A172 (cell line): Measurements from ENCODE around the gene RRP1B. TPM values are rescaled to one million over a fixed set of nuclear protein-coding genes. Genes with fewer than 3 reads are reported as not detected.
"Not testable (repeated sequence)": the region's sequence is repeated elsewhere in the genome, so short reads cannot be mapped to it uniquely, and the experiment has no call there.

Experiments used
- DNase-seq: peaks from one replicate; pipeline ENCODE4 v3.0.0-alpha.2; 2015; ENCODE audit warnings: low spot score
- total RNA-seq: library from RNA; depleted of rRNA; stranded (reverse); fragments of >200 nt; shearing (Covaris generic); gene quantifications from 2 replicates; pipeline ENCODE4 v1.2.3, GENCODE V29; 2014

Gene RRP1B
- total RNA-seq, 1 experiment from 2014 or later, result 70.9 TPM

- DNase-seq, result peak; percentile 74
Observed at GRCh38 chr21:43667191-43667904, 8.0 kb downstream of the RRP1B start.

- DNase-seq, result no peak
Observed at GRCh38 chr21:43669828-43670605, 10.7 kb downstream of the RRP1B start.

- no peak for DNase-seq
Observed at GRCh38 chr21:43675871-43676270, 16.5 kb downstream of the RRP1B start.

GRCh38 chr21:43676391-43676790 is 17.0 kb downstream of the RRP1B start:
- no peak for DNase-seq

- DNase-seq, result no peak
Observed at GRCh38 chr21:43679951-43680350, 20.6 kb downstream of the RRP1B start.

GRCh38 chr21:43680421-43680820 is 21.1 kb downstream of the RRP1B start:
- DNase-seq, result not testable (repeated sequence)

- peak; percentile 44 for DNase-seq
Observed at GRCh38 chr21:43681650-43682049, 22.3 kb downstream of the RRP1B start.

GRCh38 chr21:43684424-43684823 is 25.1 kb downstream of the RRP1B start:
- peak; percentile 35 for DNase-seq

- no peak for DNase-seq
Observed at GRCh38 chr21:43686811-43687565, 27.6 kb downstream of the RRP1B start.

- no peak for DNase-seq
Observed at GRCh38 chr21:43687566-43688399, 28.4 kb downstream of the RRP1B start.

- no peak for DNase-seq
Observed at GRCh38 chr21:43688906-43689305, 29.5 kb downstream of the RRP1B start.

- DNase-seq, result no peak
Observed at GRCh38 chr21:43689556-43690337, 30.4 kb downstream of the RRP1B start.

GRCh38 chr21:43690346-43690745 is 31.0 kb downstream of the RRP1B start:
- DNase-seq, result no peak

- no peak for DNase-seq
Observed at GRCh38 chr21:43691086-43691795, 31.9 kb downstream of the RRP1B start.

GRCh38 chr21:43691801-43692200 is 32.4 kb downstream of the RRP1B start:
- no peak for DNase-seq

GRCh38 chr21:43692949-43693348 is 33.6 kb downstream of the RRP1B start:
- no peak for DNase-seq

GRCh38 chr21:43693981-43694380 is 34.6 kb downstream of the RRP1B start:
- DNase-seq, result no peak

GRCh38 chr21:43694437-43695079 is 35.2 kb downstream of the RRP1B start:
- no peak for DNase-seq

- no peak for DNase-seq
Observed at GRCh38 chr21:43696214-43696613, 36.9 kb downstream of the RRP1B start.
